ENCODE results near the gene MYO1F.
"Not testable (repeated sequence)": the region's sequence is repeated elsewhere in the genome, so short reads cannot be mapped to it uniquely, and the experiment has no call there.

Gene MYO1F
- total RNA-seq, result 12.9 to 288 reads per million in 2 experiments

DNA sequence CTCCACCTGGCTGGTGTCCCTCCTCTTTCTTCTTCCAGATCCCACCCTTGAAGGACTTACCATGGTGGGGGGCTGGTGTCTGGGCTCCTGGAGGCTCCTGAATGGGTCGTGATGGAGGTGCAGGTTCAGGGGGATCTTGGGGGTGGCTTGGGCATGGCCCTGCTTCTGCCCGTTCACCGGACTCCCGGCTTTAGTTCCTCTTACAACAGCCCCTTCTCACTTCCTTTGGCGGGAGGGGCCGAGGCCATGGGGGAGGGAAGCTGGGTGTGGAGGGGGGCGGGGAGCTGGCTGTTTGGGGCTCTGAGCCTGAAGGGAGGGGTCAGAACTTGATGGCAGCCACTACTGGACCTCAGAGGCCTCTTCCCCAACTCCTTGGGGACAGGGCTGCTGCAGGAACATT lies at the start of gene MYO1F:
TSS of gene MYO1F (minus strand) at position 196 of the 400 bp plus-strand sequence. CDS start at position 63, 133 bp downstream.
- no peak for DNase-seq (ENCODE audit: low read depth)

GRCh38 chr19:8626842-8627241 lies 49.6 kb upstream of the MYO1F start:
- DNase-seq (ENCODE audit: low read depth), result no peak

DNA sequence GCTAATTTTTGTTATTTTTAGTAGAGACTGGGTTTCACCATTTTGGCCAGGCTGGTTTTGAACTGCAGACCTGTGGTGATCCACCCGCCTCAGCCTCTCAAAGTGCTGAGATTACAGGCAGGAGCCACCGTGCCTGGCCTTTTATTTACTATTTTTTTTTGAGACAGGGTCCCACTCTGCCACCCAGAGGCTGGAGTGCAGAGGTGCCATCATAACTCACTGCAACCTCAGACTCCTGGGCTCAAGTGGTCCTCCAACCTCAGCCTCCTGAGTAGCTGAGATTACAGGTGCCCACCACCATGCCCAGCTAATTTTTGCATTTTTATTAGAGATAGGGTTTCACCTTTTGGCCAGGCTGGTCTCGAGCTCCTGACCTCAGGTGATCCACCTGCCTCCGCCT lies 45.6 kb upstream of the MYO1F start:
- DNase-seq (ENCODE audit: low read depth), result not testable (repeated sequence)

GRCh38 chr19:8618751-8619150 lies 41.5 kb upstream of the MYO1F start:
- no peak for DNase-seq (ENCODE audit: low read depth)

GRCh38 chr19:8617984-8618383 lies 40.7 kb upstream of the MYO1F start:
- DNase-seq (ENCODE audit: low read depth), result no peak

- DNase-seq (ENCODE audit: low read depth), result not testable (repeated sequence)
These were observed 40.1 kb upstream of the MYO1F start for GRCh38 chr19:8617325-8617724.

- no peak for DNase-seq (ENCODE audit: low read depth)
These were observed 39.6 kb upstream of the MYO1F start for GRCh38 chr19:8616861-8617260.

- DNase-seq (ENCODE audit: low read depth), result peak; percentile 45
These were observed 38.8 kb upstream of the MYO1F start for GRCh38 chr19:8615813-8616596.

DNA sequence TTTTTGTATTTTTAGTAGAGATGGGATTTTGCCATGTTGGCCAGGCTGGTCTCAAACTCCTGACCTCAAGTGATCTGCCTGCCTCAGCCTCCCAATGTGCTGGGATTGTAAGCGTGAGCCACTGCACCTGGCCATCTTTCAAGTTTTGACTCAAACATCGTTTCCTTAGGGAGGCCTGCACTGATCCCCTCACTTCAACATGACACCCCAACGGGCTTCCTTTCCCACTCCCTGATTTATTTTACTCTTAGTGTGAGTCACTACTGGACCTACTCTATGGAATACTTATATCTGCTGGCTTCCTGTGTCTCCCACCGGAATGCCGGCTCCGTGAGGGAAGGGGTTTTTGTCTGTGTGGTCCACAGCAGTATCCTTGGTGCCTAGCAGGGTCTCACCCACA lies 37.8 kb upstream of the MYO1F start:
- no peak for DNase-seq (ENCODE audit: low read depth)

DNA sequence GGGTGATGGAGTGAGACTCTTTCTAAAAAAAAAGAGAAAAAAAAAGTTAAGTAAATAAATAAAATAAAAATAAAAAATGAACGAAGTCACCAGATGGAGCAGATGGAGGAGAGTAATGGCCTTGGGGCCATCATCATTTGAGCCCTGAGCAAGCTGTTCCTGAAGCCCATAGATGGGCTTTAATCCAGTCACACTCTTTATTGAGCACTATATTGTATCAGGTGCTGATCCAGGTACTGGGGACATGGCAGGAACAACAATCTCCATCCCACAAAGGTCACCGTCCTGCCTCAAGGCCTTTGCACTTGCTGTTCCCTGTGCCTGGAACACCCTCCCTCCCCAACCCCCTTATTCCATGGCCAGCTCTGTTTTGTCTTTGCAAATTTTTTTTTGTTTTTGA lies 37.2 kb upstream of the MYO1F start:
- no peak for DNase-seq (ENCODE audit: low read depth)

DNA sequence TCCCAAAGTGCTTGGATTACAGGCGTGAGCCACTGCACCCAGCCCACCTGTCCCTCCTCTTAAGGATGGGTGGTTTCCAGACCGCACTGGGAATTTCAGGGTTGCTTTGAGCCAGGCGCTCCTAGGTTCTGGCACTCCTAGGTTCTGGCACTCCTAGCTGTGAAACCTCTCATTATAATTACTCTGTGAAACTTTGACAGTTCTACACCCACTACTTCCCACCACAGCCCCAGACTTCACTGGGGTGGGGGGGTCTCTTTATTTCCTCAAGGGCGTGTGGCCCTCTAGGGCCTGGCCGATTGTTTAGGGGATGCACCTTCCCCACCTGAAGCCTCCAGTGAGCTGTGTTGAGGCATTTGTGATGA lies 35.5 kb upstream of the MYO1F start:
- no peak for DNase-seq (ENCODE audit: low read depth)

DNA sequence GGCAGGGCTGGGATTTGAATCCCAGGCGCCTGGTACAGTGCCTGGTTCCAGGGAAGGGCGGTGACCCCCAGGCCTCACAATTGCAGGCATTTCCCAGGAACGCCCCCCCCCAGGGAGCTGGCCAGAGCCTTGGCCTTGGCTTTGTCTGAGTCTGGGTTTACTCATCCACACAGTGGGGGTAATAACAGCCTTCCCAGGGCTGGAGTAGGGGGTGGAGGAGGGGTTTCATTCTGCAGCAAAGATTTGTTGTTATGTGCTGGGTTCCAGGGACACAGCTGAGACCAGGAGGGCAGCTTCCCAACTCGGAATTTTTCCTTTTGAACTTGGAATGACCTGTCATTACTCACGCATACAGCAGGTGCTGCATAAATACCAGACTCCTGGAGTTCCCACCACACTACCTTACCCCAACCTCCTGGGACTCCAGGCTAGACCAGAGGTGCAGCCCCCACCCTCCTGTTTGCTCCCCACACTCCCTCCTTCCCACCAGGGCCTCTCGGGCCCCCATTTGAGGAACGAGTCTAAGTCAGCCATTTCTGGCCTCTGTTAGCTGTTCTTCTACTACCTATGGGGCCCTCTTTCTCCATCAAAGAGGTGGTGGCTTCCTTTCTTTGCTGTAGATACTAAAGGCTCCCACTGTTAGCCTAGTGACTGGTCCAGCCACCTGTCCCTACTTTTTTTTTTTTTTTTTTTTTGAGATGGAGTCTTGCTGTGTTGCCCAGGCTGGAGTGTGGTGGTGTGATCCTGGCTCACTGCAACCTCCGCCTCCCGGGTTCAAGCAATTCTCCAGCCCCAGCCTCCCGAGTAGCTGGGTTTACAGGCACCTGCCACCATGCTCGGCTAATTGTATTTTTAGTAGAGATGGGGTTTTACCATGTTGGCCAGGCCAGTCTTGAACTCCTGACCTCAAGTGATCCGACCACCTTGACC lies 34.9 kb upstream of the MYO1F start:
- DNase-seq (ENCODE audit: low read depth), result no peak

DNA sequence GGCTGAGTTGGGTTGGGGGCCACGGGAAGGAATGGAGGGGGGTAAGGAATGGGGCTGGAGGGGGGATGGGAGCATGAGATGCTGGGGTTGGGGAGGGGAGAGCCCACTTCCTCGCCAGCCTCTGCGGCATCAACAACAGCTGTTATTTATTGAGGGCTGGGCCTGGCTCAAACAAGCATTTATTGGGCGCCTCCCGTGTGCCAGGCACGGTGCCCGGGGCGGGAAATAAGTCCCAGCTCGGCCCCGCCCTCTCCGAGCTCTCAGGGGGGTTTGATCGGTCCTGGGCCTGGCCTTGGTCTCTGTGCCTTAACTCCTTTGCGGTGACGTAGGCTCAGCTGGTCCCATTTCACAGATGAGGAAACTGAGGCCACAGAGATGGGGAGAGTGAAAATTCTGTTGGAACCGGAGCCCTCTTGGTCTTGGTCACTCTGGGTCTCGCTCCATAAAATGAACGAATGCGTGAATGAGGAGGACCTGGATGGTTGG lies 34.2 kb upstream of the MYO1F start:
- DNase-seq (ENCODE audit: low read depth), result no peak

DNA sequence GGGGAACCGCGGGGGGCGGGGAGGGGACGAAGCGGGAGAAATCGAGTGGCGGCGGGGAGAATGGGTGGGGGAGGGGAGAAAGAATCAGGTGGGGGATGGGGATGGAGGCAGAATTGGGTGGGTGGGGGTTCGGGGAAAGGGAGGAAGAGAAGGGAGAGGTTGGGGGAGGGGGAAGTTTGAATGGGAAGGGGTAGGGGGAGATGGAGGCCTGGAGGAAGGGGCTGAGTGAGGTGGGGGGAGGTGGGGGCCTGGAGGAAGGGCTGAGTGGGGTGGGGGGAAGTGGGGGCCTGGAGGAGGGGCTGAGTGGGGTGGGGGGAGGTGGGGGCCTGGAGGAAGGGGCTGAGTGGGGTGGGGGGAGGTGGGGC lies 33.7 kb upstream of the MYO1F start:
- DNase-seq (ENCODE audit: low read depth), result no peak

- peak; percentile 27 for DNase-seq (ENCODE audit: low read depth)
These were observed 33.0 kb upstream of the MYO1F start, which contains the start of gene ADAMTS10 for GRCh38 chr19:8610041-8610935. TSS of gene ADAMTS10 (minus strand) at chr19:8610715. CDS start at chr19:8605710, 5,005 bp downstream.

GRCh38 chr19:8609279-8610040 lies 32.2 kb upstream of the MYO1F start:
- no peak for DNase-seq (ENCODE audit: low read depth)

GRCh38 chr19:8608941-8609278 lies 31.7 kb upstream of the MYO1F start:
- DNase-seq (ENCODE audit: low read depth), result no peak

GRCh38 chr19:8607386-8607785 lies 30.1 kb upstream of the MYO1F start:
- no peak for DNase-seq (ENCODE audit: low read depth)

DNA sequence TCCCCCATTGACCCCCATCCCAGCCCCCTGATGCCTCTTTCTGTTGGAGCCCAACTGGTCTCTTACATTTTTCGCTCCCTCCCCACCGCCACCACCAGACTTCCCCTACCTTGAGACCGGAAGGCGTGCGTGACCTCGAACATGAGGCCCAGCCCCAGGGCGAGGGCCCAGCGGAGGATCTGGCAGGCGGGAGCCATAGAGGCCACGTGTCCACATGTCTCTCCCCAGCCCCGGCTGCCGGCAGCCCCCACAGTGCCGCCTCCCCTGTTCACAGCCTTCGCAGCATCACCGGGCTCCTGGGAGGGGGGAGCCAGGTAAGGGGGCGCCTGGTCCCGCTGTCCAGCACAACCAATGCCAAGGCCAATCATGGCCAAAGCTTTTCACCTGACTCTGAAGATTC lies 28.3 kb upstream of the MYO1F start:
- no peak for DNase-seq (ENCODE audit: low read depth)

GRCh38 chr19:8601796-8602195 lies 24.6 kb upstream of the MYO1F start:
- DNase-seq (ENCODE audit: low read depth), result no peak

GRCh38 chr19:8600816-8601215 lies 23.6 kb upstream of the MYO1F start:
- DNase-seq (ENCODE audit: low read depth), result no peak

All from T follicular helper cell (primary cell).